ENCODE measurements around the gene DNAI4.

- TF ChIP-seq SMC3 (IDR thresholded peaks at IDR 0.05; ENCODE audit: low read depth, low read length), result no peak
- no peak for TF ChIP-seq CTCF (conservative IDR thresholded peaks at IDR 0.05; ENCODE audit: low read depth, low read length)
- no peak for TF ChIP-seq RCOR1 (IDR thresholded peaks at IDR 0.05; ENCODE audit: insufficient replicate concordance, low read length)
- no peak for TF ChIP-seq POLR2A (IDR thresholded peaks at IDR 0.05; ENCODE audit: low read depth, low read length)
- TF ChIP-seq CEBPB (IDR thresholded peaks at IDR 0.05; ENCODE audit: low read depth, low read length), result no peak
- TF ChIP-seq, protein P1, sequence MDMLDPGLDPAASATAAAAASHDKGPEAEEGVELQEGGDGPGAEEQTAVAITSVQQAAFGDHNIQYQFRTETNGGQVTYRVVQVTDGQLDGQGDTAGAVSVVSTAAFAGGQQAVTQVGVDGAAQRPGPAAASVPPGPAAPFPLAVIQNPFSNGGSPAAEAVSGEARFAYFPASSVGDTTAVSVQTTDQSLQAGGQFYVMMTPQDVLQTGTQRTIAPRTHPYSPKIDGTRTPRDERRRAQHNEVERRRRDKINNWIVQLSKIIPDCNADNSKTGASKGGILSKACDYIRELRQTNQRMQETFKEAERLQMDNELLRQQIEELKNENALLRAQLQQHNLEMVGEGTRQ (IDR thresholded peaks at IDR 0.05; ENCODE audit: low read depth, low read length), result no peak
- TF ChIP-seq, protein P2, sequence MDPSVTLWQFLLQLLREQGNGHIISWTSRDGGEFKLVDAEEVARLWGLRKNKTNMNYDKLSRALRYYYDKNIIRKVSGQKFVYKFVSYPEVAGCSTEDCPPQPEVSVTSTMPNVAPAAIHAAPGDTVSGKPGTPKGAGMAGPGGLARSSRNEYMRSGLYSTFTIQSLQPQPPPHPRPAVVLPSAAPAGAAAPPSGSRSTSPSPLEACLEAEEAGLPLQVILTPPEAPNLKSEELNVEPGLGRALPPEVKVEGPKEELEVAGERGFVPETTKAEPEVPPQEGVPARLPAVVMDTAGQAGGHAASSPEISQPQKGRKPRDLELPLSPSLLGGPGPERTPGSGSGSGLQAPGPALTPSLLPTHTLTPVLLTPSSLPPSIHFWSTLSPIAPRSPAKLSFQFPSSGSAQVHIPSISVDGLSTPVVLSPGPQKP (IDR thresholded peaks at IDR 0.05; ENCODE audit: borderline replicate concordance, low read depth, low read length), result no peak
- no peak for TF ChIP-seq CHD1 (IDR thresholded peaks at IDR 0.05; ENCODE audit: low read depth, low read length)
- TF ChIP-seq RFX5 (IDR thresholded peaks at IDR 0.05; ENCODE audit: low read depth, low read length), result no peak
- TF ChIP-seq RAD21 (IDR thresholded peaks at IDR 0.05; ENCODE audit: low read length), result no peak
- TF ChIP-seq NFE2L2 (IDR thresholded peaks at IDR 0.05; ENCODE audit: low read depth, low read length), result no peak
- no peak for TF ChIP-seq BHLHE40 (IDR thresholded peaks at IDR 0.05; ENCODE audit: low read depth, low read length)
These were observed 4.6 kb upstream of the DNAI4 start for GRCh38 chr1:66929146-66929688.

Data from IMR-90 (cell line).